ENCODE data around the gene MYBPH. TPM values are rescaled to one million over a fixed set of nuclear protein-coding genes. Genes with fewer than 3 reads are reported as not detected.

MYBPH gene
- polyA plus RNA-seq, 10 donors, result 136 to 473 (median 236) TPM

- DNase-seq, result no peak
Observed at GRCh38 chr1:203181586-203182386, 6.2 kb upstream of the MYBPH start.

- no peak for DNase-seq
Observed at GRCh38 chr1:203180611-203181330, 5.1 kb upstream of the MYBPH start.

- no peak for DNase-seq
Observed at GRCh38 chr1:203179667-203180005, 4.0 kb upstream of the MYBPH start.

GRCh38 chr1:203178821-203179666 lies 3.4 kb upstream of the MYBPH start:
- DNase-seq, result no peak

GRCh38 chr1:203178083-203178482 lies 2.5 kb upstream of the MYBPH start:
- DNase-seq, result no peak

- DNase-seq, result no peak
Observed at GRCh38 chr1:203177470-203178039, 1.9 kb upstream of the MYBPH start.

- DNase-seq, result no peak
Observed at GRCh38 chr1:203177036-203177405, 1.4 kb upstream of the MYBPH start.

- DNase-seq, result no peak
Observed at GRCh38 chr1:203176273-203177035, 828 bp upstream of the MYBPH start.

- DNase-seq, result peak; percentile 27 to 54 (median 31)
Observed at GRCh38 chr1:203175827-203176241, 208 bp upstream of the MYBPH start.

GRCh38 chr1:203174324-203174985 lies 1.2 kb downstream of the MYBPH start:
- DNase-seq, result no peak

- peak; percentile 22 to 69 (median 46) for DNase-seq
Observed at GRCh38 chr1:203173566-203173965, 2.1 kb downstream of the MYBPH start.

- DNase-seq, result no peak
Observed at GRCh38 chr1:203173011-203173555, 2.5 kb downstream of the MYBPH start.

GRCh38 chr1:203172184-203173010 lies 3.2 kb downstream of the MYBPH start:
- DNase-seq, result peak; percentile 49 to 76 (median 60)

GRCh38 chr1:203171341-203172183 lies 4.1 kb downstream of the MYBPH start:
- DNase-seq, result no peak

GRCh38 chr1:203170625-203171330 lies 4.8 kb downstream of the MYBPH start:
- DNase-seq, result no peak

GRCh38 chr1:203169770-203170520 lies 5.7 kb downstream of the MYBPH start:
- no peak for DNase-seq

- DNase-seq, result no peak
Observed at GRCh38 chr1:203168991-203169390, 6.6 kb downstream of the MYBPH start.

All from muscle of back (tissue), 11 donors.